Spleen (tissue), 7 donors: ENCODE measurements around the gene ITPR1.

Source experiments
- CTCF ChIP-seq, 11 experiments: fragments of 200-600 bp in 7 of 11; fragments of 450-650 bp in 4 of 11; sonication (generic) in 4 of 11; IDR thresholded peaks in 8 of 11; conservative IDR thresholded peaks in 3 of 11; 1 replicate in 7 of 11; 2 replicates in 4 of 11; pipeline versions ENCODE4 v1.4.0 to v1.8.0; 2016 to 2021; ENCODE audit warnings: antibody characterized with exemption in 11 of 11, inconsistent platforms in 4 of 11, mild to moderate bottlenecking in 1 of 11
- POLR2A ChIP-seq, 3 donors: fragments of 450-650 bp; IDR thresholded peaks; one replicate each; pipeline ENCODE4 v1.5.1; 2017; ENCODE audit warnings: antibody characterized with exemption in 3 of 3, mild to moderate bottlenecking in 1 of 3
- donor health status: DM: no; HTN: no; CAD: no; lungs with moderate emphysema.
- donor health status: DM: no; HTN: no; CAD: no.
- donor health status: DM: no; HTN: no; CAD: no.

GRCh38 chr3:4528320-4528719 is 35.2 kb downstream of the ITPR1 start:
- no peak for TF ChIP-seq CTCF (IDR thresholded peaks at IDR 0.05 in 8 of 11, conservative IDR thresholded peaks at IDR 0.05 in 3 of 11)
- TF ChIP-seq POLR2A (IDR thresholded peaks at IDR 0.05) = no peak
